Measurements from ENCODE around the gene GPER1.
A peak's percentile ranks its signal among the peaks of the same experiment; 100 is the strongest.
"Not testable (repeated sequence)": the region's sequence is repeated elsewhere in the genome, so short reads cannot be mapped to it uniquely, and the experiment has no call there.

GPER1 gene
- 0.17 to 0.36 reads per million in 2 donors for total RNA-seq

DNA sequence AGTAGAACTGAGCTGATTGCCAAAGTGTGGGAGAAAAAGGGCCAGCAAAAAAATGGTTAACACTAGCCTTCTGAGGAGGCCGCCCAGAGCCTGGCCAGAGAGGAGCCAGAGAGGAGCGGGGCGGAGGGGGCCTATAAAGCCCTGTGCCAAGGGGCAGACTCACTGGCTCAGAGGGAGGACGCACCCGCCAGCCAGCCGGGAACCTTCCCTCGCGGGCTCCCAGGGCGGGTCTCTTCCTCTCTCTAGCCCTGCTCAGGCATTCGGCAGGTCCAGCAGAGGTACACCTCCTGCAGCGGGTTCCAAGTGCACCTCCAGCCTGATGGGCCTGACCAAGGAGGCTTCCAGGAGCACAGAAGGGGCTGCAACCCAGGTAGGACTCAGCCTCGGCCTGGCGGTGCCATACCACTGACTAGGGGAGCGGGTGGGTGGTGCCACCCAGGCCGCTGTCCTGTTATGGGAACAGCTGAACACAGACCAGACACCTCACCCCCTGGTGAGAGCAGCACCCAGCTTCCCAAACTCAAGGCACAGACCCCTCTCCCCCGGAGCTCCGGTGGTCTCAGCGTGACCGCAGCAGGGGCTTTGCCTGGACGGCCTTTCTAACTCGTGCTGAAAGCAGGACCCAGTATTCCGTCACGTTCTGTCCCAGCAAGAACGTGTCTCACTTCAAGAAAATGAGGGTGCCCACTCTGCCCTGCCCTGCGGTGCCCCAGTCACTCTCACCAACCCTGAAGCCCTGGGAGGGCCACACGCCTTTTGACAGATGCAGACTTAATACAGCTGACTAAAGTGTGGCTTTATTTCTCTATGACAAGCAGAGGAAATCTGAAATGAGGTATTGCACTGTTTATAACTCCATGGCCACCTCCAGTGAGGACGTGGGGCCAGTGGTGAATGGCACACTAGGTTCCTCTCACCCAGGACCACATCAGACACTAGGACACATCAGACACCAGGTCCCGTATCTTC is at the start of gene GPER1:
GPER1 (plus strand) TSS at position 162 of the 969 bp plus-strand sequence. CDS start 3,616 bp downstream, outside the sequence.
- no peak for DNase-seq

DNA sequence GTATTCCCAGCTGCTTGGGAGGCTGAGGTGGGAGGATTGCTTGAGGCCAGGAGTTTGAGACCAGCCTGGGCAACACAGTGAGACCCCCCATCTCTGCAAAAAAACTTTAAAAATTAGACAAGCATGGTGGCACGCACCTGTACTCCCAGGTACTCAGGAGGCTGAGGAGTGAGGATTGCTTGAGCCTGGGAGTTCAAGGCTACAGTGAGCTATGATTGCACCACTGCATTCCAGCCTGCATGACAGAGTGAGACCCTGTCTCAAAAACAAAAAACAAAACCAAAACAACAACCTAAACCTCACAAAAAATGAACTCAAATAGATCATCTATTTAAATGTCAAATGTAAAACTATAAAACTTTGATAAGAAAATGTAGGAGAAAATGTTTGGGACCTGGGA is 47.7 kb upstream of the GPER1 start:
- DNase-seq: not testable (repeated sequence)

DNA sequence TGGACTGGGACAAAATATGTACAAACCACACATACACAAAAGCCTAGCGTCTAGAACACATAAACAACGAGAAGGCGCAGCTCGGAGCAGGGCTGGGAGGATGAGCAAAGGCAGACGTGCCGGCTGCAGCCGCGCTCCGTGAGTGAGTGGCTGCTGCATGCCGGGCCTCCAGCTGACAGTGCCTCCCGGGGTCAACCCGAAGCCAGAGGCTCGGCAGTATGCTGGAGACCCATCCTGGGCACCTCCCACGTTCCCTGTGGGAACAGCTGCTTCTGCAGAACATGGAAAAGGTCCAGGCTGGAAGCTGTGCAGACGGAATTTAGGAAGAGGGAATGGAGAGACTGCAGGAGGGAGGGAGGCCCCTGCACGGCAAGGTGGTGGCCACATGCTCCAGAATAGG is 47.1 kb upstream of the GPER1 start:
- no peak for DNase-seq

DNA sequence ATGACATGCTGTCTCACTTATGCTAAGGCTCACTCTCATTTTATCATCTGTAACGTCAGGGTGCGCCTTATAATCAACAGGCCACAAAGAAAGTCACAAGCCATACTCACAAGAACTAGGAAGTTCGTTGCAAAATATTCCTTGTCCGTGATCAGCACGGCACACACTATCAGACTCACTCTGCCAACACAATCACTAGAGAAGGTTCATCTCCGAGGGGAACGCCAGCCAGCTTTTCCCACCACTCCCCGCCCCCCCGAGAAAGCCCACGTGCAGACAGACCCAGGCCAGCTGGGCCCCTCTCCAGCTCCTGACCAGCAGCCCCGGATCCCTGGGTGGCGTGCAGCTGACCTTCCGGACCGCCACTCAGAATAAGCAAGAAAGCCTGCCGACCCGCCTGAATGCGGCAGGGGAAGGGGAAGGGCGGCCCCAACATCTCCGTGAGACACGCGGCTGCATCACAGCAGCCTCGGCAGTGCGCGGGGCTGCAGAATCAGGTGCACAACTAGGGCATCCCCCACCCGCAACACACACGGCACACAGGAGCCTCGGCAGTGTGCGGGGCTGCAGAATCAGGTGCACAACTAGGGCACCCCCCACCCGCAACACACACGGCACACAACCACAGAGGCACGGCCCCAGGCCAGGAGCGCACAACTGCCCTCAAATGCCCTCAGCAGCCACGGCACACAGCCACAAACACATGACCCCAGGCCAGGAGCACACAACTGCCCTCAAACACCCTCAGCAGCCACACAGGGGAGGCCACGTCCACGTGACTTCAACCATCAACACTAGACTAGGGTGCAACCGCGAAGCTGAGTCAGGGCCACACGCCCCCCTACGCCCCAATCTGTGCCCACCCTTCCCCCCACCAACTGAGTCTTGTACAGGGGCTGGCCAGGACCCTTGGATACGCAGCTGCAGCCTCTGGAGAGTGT is 46.1 kb upstream of the GPER1 start:
- no peak for DNase-seq

DNA sequence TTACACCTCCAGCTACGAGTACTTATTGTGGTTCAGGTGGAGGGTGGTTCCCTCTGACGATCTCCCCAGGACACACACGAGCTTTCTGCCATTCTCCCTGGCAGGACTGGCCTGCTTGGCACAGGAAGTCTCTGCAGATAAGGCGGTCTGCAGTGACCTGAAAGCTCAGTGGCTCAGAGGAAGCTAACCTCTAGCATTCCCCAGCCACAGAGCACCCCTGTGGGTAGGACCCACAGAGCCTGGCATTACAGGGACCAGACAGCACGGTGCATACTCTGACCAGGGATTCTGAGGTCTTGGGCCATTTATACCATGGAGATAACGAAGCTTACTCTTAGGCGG is 45.5 kb upstream of the GPER1 start:
- no peak for DNase-seq

GRCh38 chr7:1043552-1044188 is 44.2 kb upstream of the GPER1 start:
- no peak for DNase-seq

DNA sequence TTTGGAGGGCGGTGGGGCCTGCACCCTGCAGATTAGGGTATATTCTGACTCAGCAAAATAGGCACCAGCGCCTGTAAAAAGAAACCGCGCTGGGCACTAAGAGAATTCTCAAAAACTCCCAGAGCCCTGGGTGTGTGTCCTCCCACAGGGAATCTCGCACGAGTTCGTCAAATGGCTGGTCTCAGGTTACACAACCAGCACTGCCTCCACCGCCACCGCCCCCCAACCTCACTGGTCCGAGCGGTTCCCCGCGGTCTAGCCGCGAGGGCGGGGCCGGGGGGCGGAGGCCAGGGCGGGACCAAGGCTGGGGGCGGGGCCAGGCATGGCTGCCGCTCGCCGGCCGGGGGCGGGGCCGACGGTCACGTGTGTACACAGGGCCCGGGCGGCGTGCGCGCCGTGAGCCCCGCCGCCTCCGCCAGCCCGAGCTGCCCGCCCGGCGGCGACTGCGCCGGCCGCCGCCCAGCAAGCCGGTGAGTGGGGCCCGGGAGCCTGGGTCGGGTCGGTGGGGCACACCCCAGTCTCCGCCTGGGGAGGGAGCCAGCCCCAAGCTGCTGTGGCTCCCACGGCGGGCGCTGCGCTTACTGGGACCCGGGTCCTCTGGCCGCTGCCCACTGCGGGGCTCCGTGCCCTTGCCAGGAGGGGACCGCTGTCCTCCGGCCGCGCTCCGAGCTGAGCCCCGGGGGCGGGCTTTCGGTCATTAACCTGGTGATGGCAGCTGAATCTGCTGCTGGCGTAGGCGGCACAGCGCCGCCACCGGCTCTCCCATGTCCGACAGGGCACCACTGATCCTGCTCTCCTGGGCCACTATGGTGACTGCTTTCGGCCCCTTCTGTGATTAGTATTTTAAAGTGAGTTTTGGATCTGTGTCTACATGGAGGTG is 43.5 kb upstream of the GPER1 start, which contains the start of gene GPR146:
GPR146 (plus strand) TSS at position 358 of the 880 bp plus-strand sequence. CDS start 12,970 bp downstream, outside the sequence.
- DNase-seq: peak; percentile 87

- no peak for DNase-seq
Measured at GRCh38 chr7:1045069-1046063, 42.5 kb upstream of the GPER1 start.

DNA sequence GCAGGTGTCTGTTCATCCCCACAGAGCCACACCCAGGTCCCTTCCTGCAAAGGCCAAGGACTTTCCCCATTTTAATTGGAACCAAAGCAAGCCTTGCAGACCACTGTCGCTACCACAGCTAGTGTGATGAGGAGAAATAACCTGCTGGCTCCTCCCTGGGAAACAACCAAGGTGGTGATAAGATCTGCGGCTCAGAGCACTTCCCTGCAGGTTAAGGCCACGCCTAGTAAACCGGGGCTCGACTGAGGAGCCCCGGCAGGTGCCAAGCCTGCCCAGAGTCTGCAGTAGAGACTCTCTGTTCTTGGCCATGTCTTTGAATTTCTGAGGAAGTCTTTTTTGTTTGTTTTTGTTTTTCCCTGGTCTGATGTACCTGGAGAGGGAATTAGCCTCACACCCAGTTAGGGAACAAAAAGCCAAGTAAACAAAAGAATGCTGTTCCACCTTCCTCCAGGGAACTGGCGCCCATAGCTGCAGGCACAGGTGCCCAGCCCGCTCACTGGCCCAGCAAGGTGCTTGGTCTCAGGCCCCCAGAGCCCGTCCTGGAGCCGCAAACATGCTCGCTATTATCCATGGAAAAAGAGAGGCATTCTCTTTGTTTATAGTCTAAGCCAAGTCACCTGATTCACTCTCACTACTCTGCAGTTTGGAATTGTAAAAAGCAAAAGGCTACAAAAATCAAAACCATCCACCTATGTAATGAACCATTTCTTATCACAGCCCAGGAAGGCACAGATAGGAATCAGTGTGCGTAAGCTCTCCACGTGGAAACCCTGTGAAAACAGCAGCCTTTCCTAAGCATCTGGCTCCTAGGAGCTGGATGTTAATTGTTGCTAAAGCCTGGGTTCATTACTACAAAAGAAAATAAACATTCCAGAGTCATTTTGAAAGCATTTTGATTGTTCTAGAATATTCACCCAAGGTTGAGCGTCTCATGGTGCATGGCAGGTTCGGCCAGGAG is 40.9 kb upstream of the GPER1 start:
- no peak for DNase-seq

DNA sequence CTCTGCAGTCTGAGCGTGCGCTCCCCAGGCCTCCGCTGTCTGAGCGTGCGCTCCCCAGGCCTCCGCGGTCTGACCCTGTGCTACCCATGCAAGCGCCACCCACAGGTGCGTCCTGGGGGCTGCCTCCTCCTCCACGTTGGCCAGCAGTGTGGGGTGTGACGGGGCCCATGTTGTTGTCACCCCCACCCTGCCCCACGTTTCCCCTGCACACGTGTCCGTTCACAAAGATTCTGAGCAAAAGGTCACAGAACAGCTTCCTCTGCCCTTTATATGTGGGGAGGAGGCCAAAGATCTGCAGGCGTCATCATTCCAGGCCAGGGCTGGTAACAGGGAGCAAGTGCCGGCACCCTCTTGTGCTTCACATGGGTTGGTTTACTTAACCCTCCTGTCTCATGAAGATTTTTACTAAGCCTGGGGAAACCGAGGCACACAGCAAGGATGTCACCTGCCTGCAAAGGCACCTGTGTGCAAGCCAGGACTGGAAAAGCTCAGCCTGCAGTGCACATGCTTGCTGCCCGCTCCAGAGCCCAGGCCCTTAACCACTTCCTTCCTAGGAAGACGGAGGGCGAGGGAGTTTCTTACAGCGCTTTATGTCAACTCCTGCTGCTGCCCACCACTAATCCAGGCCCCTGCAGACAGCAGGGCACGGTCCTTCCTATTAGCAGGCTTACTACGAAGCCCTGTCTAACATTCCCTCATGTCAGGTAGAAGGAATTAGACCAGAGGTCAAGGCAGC is 38.7 kb upstream of the GPER1 start:
- DNase-seq: no peak

DNA sequence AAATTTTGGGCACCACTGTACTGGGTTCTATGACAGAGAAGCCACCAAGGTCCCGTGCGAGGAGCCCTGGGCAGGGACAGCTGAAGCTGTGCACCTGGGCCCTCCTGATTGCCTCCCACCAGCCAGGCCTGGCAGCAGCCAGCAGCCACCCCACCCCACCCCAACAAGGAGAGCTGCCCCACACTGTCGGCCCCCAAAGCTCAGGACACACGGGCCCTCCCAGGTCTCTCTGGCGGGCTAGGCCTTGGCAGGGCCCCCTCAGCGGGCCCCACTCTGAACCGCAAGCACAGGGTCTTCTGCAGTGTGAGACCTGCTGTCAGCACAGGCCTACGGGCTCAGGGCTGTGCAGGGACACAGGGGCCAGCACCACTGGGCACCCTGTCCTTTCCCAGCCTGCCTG is 38.1 kb upstream of the GPER1 start:
- no peak for DNase-seq

GRCh38 chr7:1050254-1050906 is 37.5 kb upstream of the GPER1 start:
- DNase-seq: no peak

DNA sequence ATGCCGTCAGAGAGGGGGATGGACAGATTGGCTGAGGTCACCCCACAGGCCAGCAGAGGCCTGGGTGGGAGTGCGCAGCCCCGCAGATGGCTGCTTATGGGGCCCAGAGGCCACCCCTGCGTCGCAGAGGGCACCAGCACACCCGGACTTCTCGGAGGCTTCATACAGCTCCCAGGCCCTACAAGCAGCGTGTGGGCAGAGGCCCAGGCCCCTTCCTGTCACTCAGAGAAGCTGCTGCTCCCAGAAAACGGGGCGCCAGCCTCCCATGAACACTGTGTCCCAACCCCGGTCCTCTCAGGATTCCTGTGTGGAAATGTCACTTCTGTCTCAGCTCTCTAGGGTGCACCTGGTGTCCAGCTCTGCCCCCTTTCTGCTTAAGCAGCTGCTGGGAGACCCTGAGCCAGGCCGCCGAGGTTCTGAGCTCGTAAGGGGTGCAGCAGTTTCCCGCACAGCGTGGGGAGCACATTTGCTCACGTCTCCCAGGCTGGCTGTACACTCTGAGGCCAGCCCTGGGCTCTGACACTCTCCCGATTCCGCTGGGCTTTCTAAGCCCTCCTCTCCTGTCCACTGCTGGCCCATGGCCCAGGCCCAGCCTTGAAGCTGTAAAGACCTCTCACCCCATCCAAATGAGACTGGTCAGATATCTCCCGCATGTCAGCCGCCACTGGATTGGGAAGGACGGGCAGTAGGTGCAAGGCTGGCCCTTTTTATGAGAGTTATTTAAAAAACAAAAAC is 36.8 kb upstream of the GPER1 start:
- no peak for DNase-seq

DNA sequence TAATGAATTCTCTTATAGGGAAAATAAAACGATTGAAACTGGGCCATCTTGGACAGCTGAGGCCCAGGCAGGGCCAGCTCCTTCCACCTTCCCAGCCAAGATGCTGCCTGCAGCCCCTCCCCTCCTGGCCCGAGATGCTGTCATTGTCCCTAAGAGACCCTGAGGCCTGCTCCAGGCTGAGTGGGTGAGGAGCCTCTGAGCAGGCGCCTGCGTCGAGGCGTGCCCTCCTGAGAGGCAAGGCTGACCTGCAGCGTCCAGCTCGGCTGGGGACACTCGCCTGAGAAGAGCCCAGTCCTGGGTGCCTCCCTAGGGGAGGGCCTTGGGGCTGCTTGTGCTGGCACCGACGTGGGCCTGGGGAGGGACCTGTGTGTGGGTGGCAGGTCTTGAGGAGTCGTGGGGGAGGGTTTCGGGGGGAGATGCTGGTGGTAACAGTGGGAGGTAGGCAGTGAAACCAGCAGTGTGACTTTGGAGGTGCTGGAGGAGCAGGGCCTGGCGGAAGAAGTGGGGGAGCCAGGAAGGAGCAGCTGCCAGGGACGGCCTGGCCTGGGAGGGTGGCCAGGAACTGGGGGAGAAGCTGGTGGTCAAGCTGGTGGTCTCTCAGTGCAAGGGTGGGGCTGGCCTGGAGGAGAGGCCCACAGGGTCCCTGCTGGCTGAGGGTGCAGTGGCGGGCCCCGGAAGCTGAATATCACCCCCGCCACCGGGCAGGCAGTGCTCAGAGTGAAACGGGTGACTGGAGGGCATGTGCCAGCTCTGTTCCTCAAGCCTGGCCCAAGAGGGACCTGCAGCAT is 35.7 kb upstream of the GPER1 start:
- DNase-seq: no peak

DNA sequence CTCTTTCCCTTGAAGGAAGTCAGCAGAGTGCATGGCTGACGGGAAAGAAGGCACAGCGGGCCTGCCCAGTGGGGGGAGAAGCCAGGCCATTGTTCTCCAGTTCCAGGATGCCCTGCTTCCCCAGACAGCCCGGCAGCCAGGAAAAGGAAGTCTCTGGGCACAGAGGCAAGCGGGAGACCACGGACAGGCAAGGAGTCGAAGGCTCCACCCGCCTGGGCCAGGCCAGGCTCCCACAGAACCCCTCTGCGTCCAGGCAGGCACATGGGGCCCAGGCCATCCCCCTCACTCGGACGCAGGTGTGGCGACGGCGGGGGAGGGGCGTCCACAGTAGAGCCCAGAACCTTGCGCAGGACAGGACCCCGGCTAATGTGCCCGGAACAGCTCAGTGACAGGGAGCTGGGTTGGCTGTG is 34.9 kb upstream of the GPER1 start:
- no peak for DNase-seq

DNA sequence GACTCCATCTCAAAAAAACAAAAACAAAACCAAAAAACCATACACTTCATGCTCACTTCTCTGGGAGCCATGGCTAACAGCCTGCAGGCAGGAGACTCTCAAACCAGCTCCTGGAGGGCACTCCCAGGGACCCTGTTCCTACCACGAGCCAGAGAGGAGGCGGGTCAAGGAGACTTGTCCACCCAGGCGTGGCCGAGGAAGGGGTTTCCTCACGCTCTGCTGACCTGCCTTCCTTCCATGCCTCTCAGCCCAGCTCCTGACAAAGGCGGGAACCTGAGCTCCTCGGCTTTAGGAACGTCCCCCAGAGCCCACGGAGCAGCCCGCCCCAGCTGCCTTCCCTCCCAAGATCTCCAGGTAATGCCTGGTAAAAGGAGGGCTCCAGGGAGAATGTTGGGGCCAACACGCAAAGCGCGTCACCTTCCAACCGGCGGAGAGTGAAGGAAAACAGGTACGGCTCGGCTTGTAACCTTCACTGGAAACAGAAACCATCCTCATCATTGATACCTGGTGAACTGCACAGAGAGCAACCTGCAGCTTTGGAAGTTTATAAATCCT is 34.0 kb upstream of the GPER1 start:
- no peak for DNase-seq
